Neural cell (in vitro differentiated cells): ENCODE measurements around the gene MYO10.
A peak's percentile ranks its signal among the peaks of the same experiment; 100 is the strongest.

Experiments used
- CTCF ChIP-seq: fragments of 450-650 bp; IDR thresholded peaks from 2 replicates; pipeline ENCODE4 v1.5.1; 2014; ENCODE audit warnings: antibody characterized with exemption, mild to moderate bottlenecking, moderate library complexity; ENCODE audit not compliant: poor library complexity, severe bottlenecking
- EP300 ChIP-seq: fragments of 450-650 bp; conservative IDR thresholded peaks from 2 replicates; pipeline ENCODE4 v1.6.1; 2014; ENCODE audit warnings: antibody characterized with exemption, mild to moderate bottlenecking, moderate library complexity; ENCODE audit not compliant: poor library complexity, severe bottlenecking
- EZH2 ChIP-seq: fragments of 200-600, 300-800 bp; shearing (Covaris generic), sonication (generic); IDR thresholded peaks from 2 replicates; pipeline ENCODE4 v1.6.1; 2014; ENCODE audit warnings: antibody characterized with exemption, low read length, borderline replicate concordance, mild to moderate bottlenecking; ENCODE audit not compliant: insufficient read depth, poor library complexity, severe bottlenecking
- TAF1 ChIP-seq: IDR thresholded peaks from 2 replicates; pipeline ENCODE4 v1.6.1; 2012; ENCODE audit warnings: low read depth
- TF ChIP-seq, protein P1 (sequence below): IDR thresholded peaks from 2 replicates; pipeline ENCODE4 v1.6.1; 2012; ENCODE audit warnings: borderline replicate concordance

- TF ChIP-seq CTCF (peak; percentile 70), TAF1 (no peak), EP300 (no peak), EZH2 (no peak)
- TF ChIP-seq, protein P1, sequence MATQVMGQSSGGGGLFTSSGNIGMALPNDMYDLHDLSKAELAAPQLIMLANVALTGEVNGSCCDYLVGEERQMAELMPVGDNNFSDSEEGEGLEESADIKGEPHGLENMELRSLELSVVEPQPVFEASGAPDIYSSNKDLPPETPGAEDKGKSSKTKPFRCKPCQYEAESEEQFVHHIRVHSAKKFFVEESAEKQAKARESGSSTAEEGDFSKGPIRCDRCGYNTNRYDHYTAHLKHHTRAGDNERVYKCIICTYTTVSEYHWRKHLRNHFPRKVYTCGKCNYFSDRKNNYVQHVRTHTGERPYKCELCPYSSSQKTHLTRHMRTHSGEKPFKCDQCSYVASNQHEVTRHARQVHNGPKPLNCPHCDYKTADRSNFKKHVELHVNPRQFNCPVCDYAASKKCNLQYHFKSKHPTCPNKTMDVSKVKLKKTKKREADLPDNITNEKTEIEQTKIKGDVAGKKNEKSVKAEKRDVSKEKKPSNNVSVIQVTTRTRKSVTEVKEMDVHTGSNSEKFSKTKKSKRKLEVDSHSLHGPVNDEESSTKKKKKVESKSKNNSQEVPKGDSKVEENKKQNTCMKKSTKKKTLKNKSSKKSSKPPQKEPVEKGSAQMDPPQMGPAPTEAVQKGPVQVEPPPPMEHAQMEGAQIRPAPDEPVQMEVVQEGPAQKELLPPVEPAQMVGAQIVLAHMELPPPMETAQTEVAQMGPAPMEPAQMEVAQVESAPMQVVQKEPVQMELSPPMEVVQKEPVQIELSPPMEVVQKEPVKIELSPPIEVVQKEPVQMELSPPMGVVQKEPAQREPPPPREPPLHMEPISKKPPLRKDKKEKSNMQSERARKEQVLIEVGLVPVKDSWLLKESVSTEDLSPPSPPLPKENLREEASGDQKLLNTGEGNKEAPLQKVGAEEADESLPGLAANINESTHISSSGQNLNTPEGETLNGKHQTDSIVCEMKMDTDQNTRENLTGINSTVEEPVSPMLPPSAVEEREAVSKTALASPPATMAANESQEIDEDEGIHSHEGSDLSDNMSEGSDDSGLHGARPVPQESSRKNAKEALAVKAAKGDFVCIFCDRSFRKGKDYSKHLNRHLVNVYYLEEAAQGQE, result no peak
Measured at GRCh38 chr5:16666883-16667398, 269.1 kb downstream of the MYO10 start.
